Lower leg skin (tissue), 3 donors: Measurements from ENCODE around the gene LSG1.

ENCODE experiments used
- CTCF ChIP-seq, 3 donors: fragments of 450-650 bp; IDR thresholded peaks; one replicate each; pipeline ENCODE4 v1.5.1; 2016; ENCODE audit warnings: antibody characterized with exemption in 3 of 3, mild to moderate bottlenecking in 3 of 3, moderate library complexity in 2 of 3
- POLR2A ChIP-seq, 2 donors: fragments of 450-650 bp; IDR thresholded peaks; one replicate each; pipeline ENCODE4 v1.6.1; 2016 to 2017; ENCODE audit warnings: antibody characterized with exemption in 2 of 2, mild to moderate bottlenecking in 1 of 2, moderate library complexity in 1 of 2

- no peak for TF ChIP-seq CTCF (IDR thresholded peaks at IDR 0.05)
- TF ChIP-seq POLR2A (IDR thresholded peaks at IDR 0.05) = no peak
These were observed 17.0 kb upstream of the LSG1 start for GRCh38 chr3:194688946-194689345.
